Naive thymus-derived CD4-positive, alpha-beta T cell (primary cell): Measurements from ENCODE around the gene CFAP251. TPM values are rescaled to one million over a fixed set of nuclear protein-coding genes. Genes with fewer than 3 reads are reported as not detected.
A peak's percentile ranks its signal among the peaks of the same experiment; 100 is the strongest.

Experiments used
- ATAC-seq: fragments of 150-1000 bp; cut with Tn5 transposase; 2 replicates; pipeline ENCODE4 v1.10.0; 2021; ENCODE audit warnings: mild to moderate bottlenecking, moderate library complexity
- CTCF ChIA-PET: fragments of 350-600 bp; sonication (Branson Sonifier 250); formaldehyde crosslinking; loops from one replicate; lab custom pipeline; 2021; ENCODE audit warnings: antibody characterized with exemption; lab: Charles Lee
- POLR2A ChIA-PET: fragments of 350-600 bp; sonication (Branson Sonifier 250); formaldehyde crosslinking; loops from one replicate; lab custom pipeline; 2021; ENCODE audit warnings: antibody characterized with exemption, inconsistent platforms; lab: Charles Lee
- DNase-seq, 9 donors: peaks; one replicate each; pipeline versions ENCODE4 v3.0.0 to v3.0.0-alpha.2; 2020 to 2022; ENCODE audit warnings: mixed read lengths in 1 of 9
- H3K27ac ChIP-seq: one replicate; pipeline ENCODE4 v1.7.0; 2013; ENCODE audit warnings: mild to moderate bottlenecking, low read depth, low read length, moderate library complexity
- H3K27me3 ChIP-seq, 2 donors: one replicate each; pipeline ENCODE4 v1.7.0; 2013; ENCODE audit warnings: low read length in 2 of 2, mild to moderate bottlenecking in 2 of 2, moderate library complexity in 2 of 2; ENCODE audit not compliant: control insufficient read depth in 2 of 2, insufficient read depth in 2 of 2
- H3K36me3 ChIP-seq, 3 experiments: 1 replicate in 2 of 3; 2 replicates in 1 of 3; pipeline ENCODE4 v1.7.0; 2013; ENCODE audit warnings: low read length in 3 of 3, mild to moderate bottlenecking in 3 of 3, moderate library complexity in 1 of 3; ENCODE audit not compliant: insufficient read depth in 3 of 3, control insufficient read depth in 2 of 3
- H3K4me1 ChIP-seq, 2 donors: one replicate each; pipeline ENCODE4 v1.7.0; 2013; ENCODE audit warnings: low read length in 2 of 2, mild to moderate bottlenecking in 2 of 2, moderate library complexity in 1 of 2; ENCODE audit not compliant: control insufficient read depth in 2 of 2, insufficient read depth in 2 of 2
- H3K4me3 ChIP-seq: 2 replicates; pipeline ENCODE4 v1.7.0; 2013; ENCODE audit warnings: mild to moderate bottlenecking, low read length
- H3K9me3 ChIP-seq, 3 experiments: 1 replicate in 2 of 3; 2 replicates in 1 of 3; pipeline ENCODE4 v1.7.0; 2013; ENCODE audit warnings: low read length in 3 of 3; ENCODE audit not compliant: control insufficient read depth in 2 of 3
- H3K27ac Mint-ChIP-seq, 9 donors: one replicate each; pipeline ENCODE4 v1.8.0; 2020 to 2022; ENCODE audit warnings: mixed read lengths in 9 of 9, mild to moderate bottlenecking in 8 of 9, moderate library complexity in 5 of 9, inconsistent platforms in 2 of 9
- H3K27me3 Mint-ChIP-seq, 5 donors: one replicate each; pipeline ENCODE4 v1.8.0; 2021 to 2022; ENCODE audit warnings: mixed read lengths in 5 of 5, mild to moderate bottlenecking in 1 of 5
- H3K36me3 Mint-ChIP-seq, 5 donors: one replicate each; pipeline ENCODE4 v1.8.0; 2020 to 2022; ENCODE audit warnings: mixed read lengths in 5 of 5, mild to moderate bottlenecking in 3 of 5, inconsistent platforms in 1 of 5
- H3K4me1 Mint-ChIP-seq, 7 donors: one replicate each; pipeline ENCODE4 v1.8.0; 2020 to 2022; ENCODE audit warnings: mixed read lengths in 7 of 7, mild to moderate bottlenecking in 3 of 7, inconsistent platforms in 1 of 7
- H3K4me3 Mint-ChIP-seq, 10 donors: one replicate each; pipeline ENCODE4 v1.8.0; 2020 to 2022; ENCODE audit warnings: mild to moderate bottlenecking in 10 of 10, mixed read lengths in 10 of 10, moderate library complexity in 6 of 10, inconsistent platforms in 2 of 10
- H3K9me3 Mint-ChIP-seq, 11 donors: one replicate each; pipeline ENCODE4 v1.8.0; 2020 to 2022; ENCODE audit warnings: mixed read lengths in 11 of 11, mild to moderate bottlenecking in 4 of 11, inconsistent platforms in 1 of 11, moderate library complexity in 1 of 11
- intact Hi-C, 2 donors: fragments of 100-400 bp; cut with micrococcal nuclease; formaldehyde crosslinking; loops; one replicate each; pipeline ENCODE4 v1.15.1; 2023
- polyA plus RNA-seq, 2 donors: library from polyadenylated mRNA; unstranded; fragments of 300-500 nt; fragmentation: Illumina TruSeq; gene quantifications; one replicate each; pipeline ENCODE4 v1.2.3, GENCODE V29; 2021
- total RNA-seq, 6 experiments: library from RNA in 5 of 6; stranded (reverse) in 5 of 6; gene quantifications; 1 replicate in 5 of 6; 2 replicates in 1 of 6; pipeline ENCODE4 v1.2.3 and lab custom pipeline; 2021 to 2026

Gene CFAP251
- total and polyA plus RNA-seq, 7 experiments from 2014 or later: 0.38 to 1.5 (median 0.88) TPM; not detected in 2

GRCh38 chr12:121946313-121947025 lies 28.1 kb downstream of the CFAP251 start:
- Histone ChIP-seq H3K36me3 (no peaks in the 10 kb centered on the region), H3K4me3 (no peak overlapping the region), H3K27ac (no peak overlapping the region), H3K9me3 (no peaks in the 10 kb centered on the region), H3K27me3 (no peaks in the 10 kb centered on the region), H3K4me1 (no peaks in the 10 kb centered on the region)
- CTCF ChIA-PET: interaction anchor here (0.6 kb wide), 1 partner anchor 26 kb away, joined by 4 read pairs; no protein-coding TSS in a partner anchor
- DNase-seq (no peak), ATAC-seq (no peak)
- H3K27me3 Mint-ChIP-seq: no peaks in the 10 kb centered on the region
- H3K27ac Mint-ChIP-seq: no peak overlapping the region
- no peaks in the 10 kb centered on the region for H3K36me3 Mint-ChIP-seq
- POLR2A ChIA-PET: no interaction called here
- no peak overlapping the region for H3K4me3 Mint-ChIP-seq
- H3K9me3 Mint-ChIP-seq: no peaks in the 10 kb centered on the region
- no peaks in the 10 kb centered on the region for H3K4me1 Mint-ChIP-seq
- intact Hi-C loops: no loop called here

- no peak overlapping the region for H3K4me3 ChIP-seq
- POLR2A ChIA-PET: no interaction called here
- no peak for ATAC-seq
- no peaks in the 10 kb centered on the region for H3K27me3 ChIP-seq
- no peaks in the 10 kb centered on the region for H3K4me1 ChIP-seq
- no peaks in the 10 kb centered on the region for H3K9me3 ChIP-seq
- Mint-ChIP-seq H3K36me3 (no peaks in the 10 kb centered on the region), H3K4me1 (no peaks in the 10 kb centered on the region), H3K27ac (no peak overlapping the region), H3K27me3 (peaks cover 0 to 4% (median 0%) of the 10 kb centered on the region in 5 donors), H3K4me3 (no peak overlapping the region), H3K9me3 (no peaks in the 10 kb centered on the region)
- no peaks in the 10 kb centered on the region for H3K36me3 ChIP-seq
- intact Hi-C loops: no loop called here
- no peak for DNase-seq
- CTCF ChIA-PET: no interaction called here
- no peak overlapping the region for H3K27ac ChIP-seq
Measured at GRCh38 chr12:121947981-121948380, 29.6 kb downstream of the CFAP251 start.

GRCh38 chr12:121949648-121950397 lies 31.4 kb downstream of the CFAP251 start:
- Histone ChIP-seq H3K27me3 (no peaks in the 10 kb centered on the region), H3K4me3 (no peak overlapping the region), H3K27ac (no peak overlapping the region), H3K9me3 (no peaks in the 10 kb centered on the region), H3K4me1 (no peaks in the 10 kb centered on the region), H3K36me3 (no peaks in the 10 kb centered on the region)
- intact Hi-C loops: no loop called here
- ATAC-seq (no peak), DNase-seq (no peak)
- Mint-ChIP-seq H3K4me1 (no peaks in the 10 kb centered on the region), H3K27me3 (peaks cover 0 to 10% (median 0%) of the 10 kb centered on the region in 5 donors), H3K27ac (no peak overlapping the region), H3K36me3 (no peaks in the 10 kb centered on the region), H3K9me3 (no peaks in the 10 kb centered on the region), H3K4me3 (no peak overlapping the region)
- ChIA-PET CTCF (no interaction called here), POLR2A (no interaction called here)

- H3K9me3 ChIP-seq: no peaks in the 10 kb centered on the region
- H3K4me1 ChIP-seq: no peaks in the 10 kb centered on the region
- no peak overlapping the region for H3K27ac ChIP-seq
- peaks cover 0 to 14% (median 0%) of the 10 kb centered on the region in 5 donors for H3K27me3 Mint-ChIP-seq
- no peaks in the 10 kb centered on the region for H3K9me3 Mint-ChIP-seq
- no peaks in the 10 kb centered on the region for H3K4me1 Mint-ChIP-seq
- CTCF ChIA-PET: no interaction called here
- intact Hi-C loops: no loop called here
- no peak overlapping the region for H3K27ac Mint-ChIP-seq
- no peaks in the 10 kb centered on the region for H3K36me3 ChIP-seq
- no peak overlapping the region for H3K4me3 Mint-ChIP-seq
- H3K36me3 Mint-ChIP-seq: no peaks in the 10 kb centered on the region
- no peak overlapping the region for H3K4me3 ChIP-seq
- POLR2A ChIA-PET: no interaction called here
- H3K27me3 ChIP-seq: no peaks in the 10 kb centered on the region
- DNase-seq (no peak), ATAC-seq (no peak)
Measured at GRCh38 chr12:121953117-121953692, 34.8 kb downstream of the CFAP251 start.

- no peak overlapping the region for H3K4me3 ChIP-seq
- no peak for DNase-seq
- Mint-ChIP-seq H3K9me3 (no peaks in the 10 kb centered on the region), H3K27ac (no peak overlapping the region), H3K4me1 (no peaks in the 10 kb centered on the region), H3K36me3 (no peaks in the 10 kb centered on the region), H3K27me3 (peaks cover 0 to 14% (median 0%) of the 10 kb centered on the region in 5 donors), H3K4me3 (no peak overlapping the region)
- ChIA-PET POLR2A (no interaction called here), CTCF (no interaction called here)
- no peaks in the 10 kb centered on the region for H3K9me3 ChIP-seq
- no peak for ATAC-seq
- H3K36me3 ChIP-seq: no peaks in the 10 kb centered on the region
- H3K27ac ChIP-seq: no peak overlapping the region
- no peaks in the 10 kb centered on the region for H3K4me1 ChIP-seq
- H3K27me3 ChIP-seq: no peaks in the 10 kb centered on the region
- intact Hi-C loops: no loop called here
Measured at GRCh38 chr12:121953695-121954094, 35.3 kb downstream of the CFAP251 start.

- ChIA-PET CTCF (no interaction called here), POLR2A (no interaction called here)
- Mint-ChIP-seq H3K4me3 (no peak overlapping the region), H3K9me3 (no peaks in the 10 kb centered on the region), H3K36me3 (no peaks in the 10 kb centered on the region), H3K27me3 (peaks cover 0 to 14% (median 0%) of the 10 kb centered on the region in 5 donors), H3K27ac (peak overlapping the region in 2 of 9 donors; percentile 31 to 36), H3K4me1 (no peaks in the 10 kb centered on the region)
- intact Hi-C loops: no loop called here
- H3K36me3 ChIP-seq: no peaks in the 10 kb centered on the region
- H3K9me3 ChIP-seq: no peaks in the 10 kb centered on the region
- H3K27me3 ChIP-seq: no peaks in the 10 kb centered on the region
- H3K4me3 ChIP-seq: no peak overlapping the region
- no peak overlapping the region for H3K27ac ChIP-seq
- ATAC-seq (no peak), DNase-seq (no peak)
- H3K4me1 ChIP-seq: no peaks in the 10 kb centered on the region
Measured at GRCh38 chr12:121955258-121956237, 37.2 kb downstream of the CFAP251 start.
